ENCODE data around the gene C19orf38.

Gene C19orf38

GRCh38 chr19:10850631-10851030, 2.4 kb downstream of the C19orf38 start:
- no peak for TF ChIP-seq ZFP30 (CRISPR knock-in tag; IDR thresholded peaks at IDR 0.05)
- no peak for ATAC-seq

GRCh38 chr19:10852098-10852800, 4.0 kb downstream of the C19orf38 start:
- peak; percentile 76 for ATAC-seq
- TF ChIP-seq ZNF565 (CRISPR knock-in tag; conservative IDR thresholded peaks at IDR 0.05; ENCODE audit: low read depth), result no peak
- TF ChIP-seq ZNF70 (CRISPR knock-in tag; IDR thresholded peaks at IDR 0.05), result no peak
- no peak for TF ChIP-seq ZFP3 (CRISPR knock-in tag; IDR thresholded peaks at IDR 0.05)
- no peak for TF ChIP-seq TCF4 (CRISPR knock-in tag; IDR thresholded peaks at IDR 0.05; ENCODE audit: borderline replicate concordance)
- TF ChIP-seq TSHZ2 (CRISPR knock-in tag; IDR thresholded peaks at IDR 0.05), result no peak
- no peak for TF ChIP-seq ZNF8 (CRISPR knock-in tag; IDR thresholded peaks at IDR 0.05)
- TF ChIP-seq POU6F1 (CRISPR knock-in tag; IDR thresholded peaks at IDR 0.05; ENCODE audit: borderline replicate concordance, low read depth), result no peak

- ATAC-seq, result no peak
- no peak for TF ChIP-seq CSRNP3 (CRISPR knock-in tag; IDR thresholded peaks at IDR 0.05)
- TF ChIP-seq ISL1 (CRISPR knock-in tag; IDR thresholded peaks at IDR 0.05), result no peak
- TF ChIP-seq TCF4 (CRISPR knock-in tag; IDR thresholded peaks at IDR 0.05; ENCODE audit: borderline replicate concordance), result no peak
- no peak for TF ChIP-seq ZC3H10 (CRISPR knock-in tag; IDR thresholded peaks at IDR 0.05)
- no peak for TF ChIP-seq TSHZ2 (CRISPR knock-in tag; IDR thresholded peaks at IDR 0.05)
- TF ChIP-seq ZFP3 (CRISPR knock-in tag; IDR thresholded peaks at IDR 0.05), result no peak
- no peak for TF ChIP-seq BACH2 (CRISPR knock-in tag; IDR thresholded peaks at IDR 0.05; ENCODE audit: borderline replicate concordance)
- no peak for TF ChIP-seq ZNF565 (CRISPR knock-in tag; conservative IDR thresholded peaks at IDR 0.05; ENCODE audit: low read depth)
- no peak for TF ChIP-seq CSDC2 (CRISPR knock-in tag; IDR thresholded peaks at IDR 0.05)
- no peak for TF ChIP-seq ZNF8 (CRISPR knock-in tag; IDR thresholded peaks at IDR 0.05)
- TF ChIP-seq PATZ1 (CRISPR knock-in tag; IDR thresholded peaks at IDR 0.05; ENCODE audit: borderline replicate concordance), result no peak
- no peak for TF ChIP-seq ESRRG (CRISPR knock-in tag; IDR thresholded peaks at IDR 0.05)
- TF ChIP-seq GLIS3 (CRISPR knock-in tag; IDR thresholded peaks at IDR 0.05), result no peak
- no peak for TF ChIP-seq TOX (CRISPR knock-in tag; IDR thresholded peaks at IDR 0.05; ENCODE audit: borderline replicate concordance)
- TF ChIP-seq PPARA (CRISPR knock-in tag; IDR thresholded peaks at IDR 0.05; ENCODE audit: borderline replicate concordance), result no peak
- no peak for TF ChIP-seq RARB (CRISPR knock-in tag; IDR thresholded peaks at IDR 0.05)
- no peak for TF ChIP-seq ZNF70 (CRISPR knock-in tag; IDR thresholded peaks at IDR 0.05)
Measured at GRCh38 chr19:10852941-10853340, 4.7 kb downstream of the C19orf38 start.

Measured in SK-N-SH treated with all-trans-retinoic acid at 6 μM for 48 hours (cell line).